Measurements from ENCODE around the gene KDM4E.

Gene KDM4E

DNA sequence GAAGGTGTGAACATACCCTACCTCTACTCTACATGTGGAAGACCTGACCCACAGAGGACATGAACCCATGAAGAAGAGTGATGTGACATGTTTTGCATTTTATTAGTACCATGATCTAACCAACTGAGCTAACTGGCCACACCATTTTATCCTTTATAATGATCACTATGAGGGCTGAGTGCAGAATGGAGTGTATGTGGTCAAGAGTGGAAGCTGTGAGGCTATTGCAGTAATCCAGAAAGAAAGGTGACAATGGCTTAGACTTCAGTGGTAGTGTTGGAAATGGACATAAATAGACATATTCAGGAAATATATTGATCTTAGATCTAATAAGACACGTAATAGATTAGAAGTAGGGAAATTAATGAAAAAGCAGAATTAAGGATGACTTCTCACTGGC lies 45.4 kb downstream of the KDM4E start:
- TF ChIP-seq GATA3 (IDR thresholded peaks at IDR 0.05; ENCODE audit: low read depth, low read length): no peak
- TF ChIP-seq GATA2 (IDR thresholded peaks at IDR 0.05; ENCODE audit: low read depth, low read length): no peak

DNA sequence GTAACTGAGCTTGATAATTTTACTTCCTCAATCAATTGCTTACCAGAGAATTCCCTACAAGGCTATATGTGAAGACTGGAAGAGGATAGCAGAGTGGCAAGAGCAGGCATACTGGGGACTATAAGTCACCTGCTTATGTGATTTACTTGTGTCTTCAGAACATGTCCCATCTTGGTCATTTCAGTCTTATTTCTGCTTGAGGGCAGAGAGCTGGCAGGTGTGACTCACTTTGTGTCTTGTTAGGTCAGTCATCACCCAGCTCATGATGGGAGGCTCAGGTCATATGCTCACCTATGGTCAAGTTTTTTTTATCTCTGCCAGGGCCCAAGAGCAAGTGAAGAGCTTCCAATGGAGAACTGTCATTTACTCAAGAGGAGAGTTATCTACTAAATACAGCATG lies 47.9 kb downstream of the KDM4E start:
- TF ChIP-seq GATA2 (IDR thresholded peaks at IDR 0.05; ENCODE audit: low read depth, low read length) (no peak), GATA3 (IDR thresholded peaks at IDR 0.05; ENCODE audit: low read depth, low read length) (no peak)

DNA sequence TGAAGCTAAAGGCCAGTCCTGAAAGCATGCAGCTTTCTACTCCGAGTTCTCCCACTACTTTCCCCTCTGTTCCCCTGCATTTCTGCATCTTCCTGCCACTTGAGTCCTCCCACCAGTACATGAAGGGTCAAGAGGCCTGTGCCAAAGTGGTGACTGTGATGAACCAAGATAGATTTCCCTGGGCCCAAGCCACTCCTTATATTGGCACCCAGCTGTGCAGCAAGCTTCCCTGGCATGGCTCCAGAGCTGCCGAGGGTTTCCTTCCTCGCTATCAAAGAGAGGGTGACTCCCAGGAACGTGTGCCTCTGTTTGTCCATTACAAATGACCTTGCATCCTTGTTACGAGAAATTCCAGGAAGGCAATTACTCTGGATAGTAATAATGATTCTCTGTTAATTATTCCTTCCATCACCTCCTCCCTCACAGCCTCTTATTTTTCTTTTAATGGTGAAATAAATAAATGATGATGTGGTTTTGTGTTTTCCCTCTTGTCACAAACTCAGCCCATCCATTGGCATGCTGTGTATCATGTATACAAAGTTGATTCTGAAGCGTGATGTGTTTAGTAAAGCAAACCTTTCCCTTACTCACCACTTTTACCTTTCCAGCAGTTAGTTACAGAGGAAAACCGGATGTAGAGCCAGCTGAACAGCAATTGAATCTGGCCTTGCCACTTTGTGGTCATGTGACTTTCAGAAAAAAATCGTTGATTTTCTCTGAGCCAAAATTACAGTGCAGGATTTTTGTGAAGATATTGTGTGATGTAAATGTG lies 49.9 kb downstream of the KDM4E start:
- TF ChIP-seq GATA3 (IDR thresholded peaks at IDR 0.05; ENCODE audit: low read depth, low read length) (no peak), GATA2 (IDR thresholded peaks at IDR 0.05; ENCODE audit: low read depth, low read length) (no peak)

DNA sequence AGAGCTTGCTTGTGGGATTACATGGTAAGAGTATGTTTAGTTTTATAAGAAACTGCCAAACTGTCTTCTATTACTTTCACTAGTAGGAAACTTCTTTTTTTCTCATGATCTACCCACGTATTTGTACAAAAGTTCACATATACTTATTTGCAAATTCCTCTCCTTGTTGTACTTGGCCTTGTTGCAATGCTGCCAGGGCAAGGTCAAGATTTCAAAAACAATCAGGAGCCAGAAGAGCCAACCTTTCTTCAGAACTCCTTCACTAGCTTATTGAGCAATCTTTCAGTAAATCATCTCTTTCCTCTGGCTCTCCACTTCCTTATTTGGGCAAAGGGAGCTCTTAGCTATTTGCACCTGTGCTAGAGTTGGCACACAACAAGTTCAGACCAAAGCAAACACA lies 51.4 kb downstream of the KDM4E start:
- TF ChIP-seq GATA2 (IDR thresholded peaks at IDR 0.05; ENCODE audit: low read depth, low read length) (no peak), GATA3 (IDR thresholded peaks at IDR 0.05; ENCODE audit: low read depth, low read length) (no peak)

DNA sequence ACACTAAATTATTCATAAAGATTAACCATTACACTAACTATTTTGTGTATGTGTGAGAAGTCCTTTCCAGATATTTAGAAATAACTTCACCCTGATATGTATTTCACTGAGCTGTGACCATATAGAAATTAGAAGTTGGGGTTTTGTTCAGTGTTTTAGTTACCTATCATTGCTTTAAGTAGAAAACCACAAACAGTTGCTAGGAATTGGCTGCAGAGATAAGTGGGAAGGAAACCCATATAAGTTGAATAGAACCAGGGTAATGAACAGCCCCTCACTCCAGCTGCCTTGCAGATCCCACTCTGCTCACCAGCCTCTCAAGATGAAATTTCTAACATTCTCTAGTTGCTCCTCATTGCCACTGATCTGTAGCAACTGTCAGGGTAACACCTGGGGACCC lies 51.9 kb downstream of the KDM4E start:
- TF ChIP-seq GATA2 (IDR thresholded peaks at IDR 0.05; ENCODE audit: low read depth, low read length): no peak
- TF ChIP-seq GATA3 (IDR thresholded peaks at IDR 0.05; ENCODE audit: low read depth, low read length): no peak
